HUDEP-2 (cell line): Measurements from ENCODE around the gene NPNT.

Source experiments
- DNase-seq, 76 experiments: peaks; one replicate each; lab custom pipeline; 2025; ENCODE audit not compliant: unreplicated experiment in 76 of 76; lab: John Stamatoyannopoulos, UW

NPNT gene

GRCh38 chr4:106010761-106011160 lies 115.5 kb downstream of the NPNT start:
- DNase-seq, result no peak

- DNase-seq, result no peak
Measured at GRCh38 chr4:106011387-106011786, 116.1 kb downstream of the NPNT start.

- DNase-seq, result no peak
Measured at GRCh38 chr4:106017975-106018374, 122.7 kb downstream of the NPNT start.

GRCh38 chr4:106019771-106020170 lies 124.5 kb downstream of the NPNT start:
- no peak for DNase-seq
